Measurements from ENCODE around the gene CACNA2D3.

GRCh38 chr3:54535619-54536018 is 413.3 kb downstream of the CACNA2D3 start:
- TF ChIP-seq POLR2A (IDR thresholded peaks at IDR 0.05; ENCODE audit: low read depth, low read length): no peak
- TF ChIP-seq TAF1 (IDR thresholded peaks at IDR 0.05; ENCODE audit: low read depth, low read length): no peak

Data from GM12891 (cell line).